A549 (cell line): ENCODE data around the gene ATRN. TPM values are rescaled to one million over a fixed set of nuclear protein-coding genes. Genes with fewer than 3 reads are reported as not detected.

Experiments
- ATAC-seq, 2 experiments: fragments of 200-7000 bp in 1 of 2; fragments of >200 bp in 1 of 2; cut with Nextera tagmentation in 1 of 2; cut with Tn5 transposase in 1 of 2; 3 replicates each; pipeline versions ENCODE4 v1.8.0 to v1.9.1; 2018 to 2020; ENCODE audit warnings: mild to moderate bottlenecking in 1 of 2, moderate library complexity in 1 of 2
- CTCF ChIA-PET: fragments of 300-600 bp; sonication (Branson Sonifier 250); formaldehyde crosslinking; extraction: SDS; loops from one replicate; lab custom pipeline; 2021; ENCODE audit warnings: antibody characterized with exemption, inconsistent platforms; lab: Yijun Ruan, JAX
- POLR2A ChIA-PET: fragments of 350-600 bp; formaldehyde crosslinking; extraction: SDS; loops from one replicate; lab custom pipeline; 2021; ENCODE audit warnings: antibody characterized with exemption, inconsistent platforms; lab: Yijun Ruan, JAX
- DNase-seq, 2 experiments: peaks; one replicate each; pipeline versions ENCODE4 v3.0.0 to v3.0.0-alpha.2; 2011 to 2016; ENCODE audit warnings: low read depth in 1 of 2, low spot score in 1 of 2
- FAIRE-seq: peaks from 2 replicates; lab custom pipeline; 2011; peaks lifted over from hg19 to GRCh38; lab: Jason Lieb, UNC
- H3K27ac ChIP-seq, 2 experiments: fragments of >200 bp; sonication (Bioruptor Twin); formaldehyde crosslinking; 3 replicates each; pipeline ENCODE4 v1.5.1; 2016 to 2017
- H3K4me1 ChIP-seq: fragments of >200 bp; sonication (Bioruptor Twin); formaldehyde crosslinking; 3 replicates; pipeline ENCODE4 v1.6.1; 2016
- H3K4me2 ChIP-seq: fragments of >200 bp; sonication (Bioruptor Twin); formaldehyde crosslinking; 3 replicates; pipeline ENCODE4 v1.6.1; 2016
- H3K4me3 ChIP-seq: fragments of >200 bp; sonication (Bioruptor Twin); formaldehyde crosslinking; 3 replicates; pipeline ENCODE4 v1.5.1; 2016
- H3K9me3 ChIP-seq: fragments of >200 bp; sonication (Bioruptor Twin); formaldehyde crosslinking; 3 replicates; pipeline ENCODE4 v1.6.1; 2016
- ATOH8 ChIP-seq: fragments of 250-450 bp; sonication (Bioruptor Pico); IDR thresholded peaks from 2 replicates; pipeline ENCODE4 v1.5.0; 2020; ENCODE audit warnings: low read depth, mild to moderate bottlenecking, moderate library complexity
- BCL3 ChIP-seq: fragments of >200 bp; sonication (Bioruptor Twin); formaldehyde crosslinking; IDR thresholded peaks from 3 replicates; pipeline ENCODE4 v1.6.1; 2016
- CEBPB ChIP-seq, 2 experiments: fragments of >200 bp in 1 of 2; sonication (Bioruptor Twin) in 1 of 2; formaldehyde crosslinking in 1 of 2; IDR thresholded peaks; 2 replicates each; pipeline ENCODE4 v1.6.1; 2012 to 2016
- CHD4 ChIP-seq: fragments of 200-600 bp; sonication (generic); IDR thresholded peaks from 2 replicates; pipeline ENCODE4 v1.6.1; 2016; ENCODE audit warnings: antibody characterized with exemption, mild to moderate bottlenecking, borderline replicate concordance
- EHMT2 ChIP-seq: fragments of 200-600 bp; sonication (generic); IDR thresholded peaks from 2 replicates; pipeline ENCODE4 v1.6.1; 2016; ENCODE audit warnings: antibody characterized with exemption, low read depth, mild to moderate bottlenecking, moderate library complexity
- ELK1 ChIP-seq: fragments of 150-350 bp; IDR thresholded peaks from 2 replicates; pipeline ENCODE4 v1.6.1; 2014; ENCODE audit warnings: low read depth, mild to moderate bottlenecking, low read length
- HES2 ChIP-seq: fragments of >200 bp; sonication (Bioruptor Twin); formaldehyde crosslinking; IDR thresholded peaks from 2 replicates; pipeline ENCODE4 v1.6.1; 2016
- HOXB5 ChIP-seq: fragments of 250-450 bp; sonication (Bioruptor Pico); IDR thresholded peaks from 2 replicates; pipeline ENCODE4 v1.5.0; 2020; ENCODE audit warnings: mild to moderate bottlenecking, moderate library complexity
- JUNB ChIP-seq: fragments of >200 bp; sonication (Bioruptor Twin); formaldehyde crosslinking; IDR thresholded peaks from 2 replicates; pipeline ENCODE4 v1.6.1; 2016
- KDM1A ChIP-seq: fragments of 200-600 bp; sonication (generic); IDR thresholded peaks from 2 replicates; pipeline ENCODE4 v1.6.1; 2016; ENCODE audit warnings: low read depth, mild to moderate bottlenecking
- MAFK ChIP-seq: fragments of 450-650 bp; IDR thresholded peaks from 2 replicates; pipeline ENCODE4 v1.6.1; 2014; ENCODE audit not compliant: partially characterized antibody
- MYC ChIP-seq: IDR thresholded peaks from 2 replicates; pipeline ENCODE4 v1.6.1; 2012; ENCODE audit warnings: mild to moderate bottlenecking, inconsistent platforms, low read length, improper control_type of control experiment, borderline replicate concordance
- NFE2L2 ChIP-seq: fragments of 150-350 bp; conservative IDR thresholded peaks from 2 replicates; pipeline ENCODE4 v1.6.1; 2014; ENCODE audit warnings: low read length
- PBX3 ChIP-seq: IDR thresholded peaks from 2 replicates; pipeline ENCODE4 v1.6.1; 2012
- POLR2AphosphoS2 ChIP-seq: conservative IDR thresholded peaks from 2 replicates; pipeline ENCODE4 v1.6.1; 2012; ENCODE audit warnings: low read length, improper control_type of control experiment, inconsistent platforms
- REST ChIP-seq: fragments of 200-600 bp; sonication (generic); IDR thresholded peaks from 2 replicates; pipeline ENCODE4 v1.6.1; 2016; ENCODE audit warnings: antibody characterized with exemption, mild to moderate bottlenecking, moderate library complexity
- TFCP2L1 ChIP-seq: fragments of 250-450 bp; sonication (Bioruptor Pico); IDR thresholded peaks from 2 replicates; pipeline ENCODE4 v1.5.0; 2021; ENCODE audit warnings: mild to moderate bottlenecking
- ZNF302 ChIP-seq: fragments of 250-450 bp; sonication (Bioruptor Pico); IDR thresholded peaks from 2 replicates; pipeline ENCODE4 v1.9.0; 2021; ENCODE audit warnings: inconsistent platforms, mild to moderate bottlenecking, moderate library complexity
- WGBS: methylation state at CpG from one replicate; pipeline ENCODE4 v1.1.6; 2017; ENCODE audit errors: missing lambda C conversion rate; 5-methylcytosine and 5-hydroxymethylcytosine counted together
- polyA plus RNA-seq, 4 experiments: library from polyadenylated mRNA; depleted of rRNA in 3 of 4; stranded (reverse); fragments of >200 nt; fragmentation: RNase III in 1 of 4; extraction: RNeasy Plus Mini Kit Qiagen cat#74134 plus additional on column Dnase treatment in 1 of 4; gene quantifications; 2 replicates in 3 of 4; 3 replicates in 1 of 4; pipeline ENCODE4 v1.2.3, GENCODE V29; 2011 to 2017

ATRN gene
- polyA plus RNA-seq, 2 of the 4 experiments (the other 2 are of a cell fraction) = 21.3 to 58.7 TPM

GRCh38 chr20:3461911-3462677 lies 8.7 kb upstream of the ATRN start:
- H3K9me3 ChIP-seq = no peaks in the 10 kb centered on the region
- H3K4me2 ChIP-seq = no peak overlapping the region
- H3K27ac ChIP-seq = no peak overlapping the region
- FAIRE-seq (no peak), ATAC-seq (no peak; a peak in 1 of 6 replicates), DNase-seq (no peak)
- H3K4me1 ChIP-seq = no peaks in the 10 kb centered on the region
- TF ChIP-seq HES2 (no peak), ATOH8 (CRISPR knock-in tag) (no peak)
- H3K4me3 ChIP-seq = no peak overlapping the region
- CTCF ChIA-PET = interaction anchor here (0.7 to 1.5 kb wide), 3 partner anchors 9 to 56 kb away, joined by 4 to 6 read pairs (median 5); no protein-coding TSS in a partner anchor
- 63% methylated on average over 11 of the region's 11 CpGs for WGBS
- POLR2A ChIA-PET = interaction anchor here (0.8 kb wide), 1 partner anchor 9 kb away, joined by 3 read pairs; the partner anchor contains the start of gene ATRN

- 66% methylated on average over 4 of the region's 4 CpGs for WGBS
- ChIA-PET CTCF (interaction anchor here (0.9 to 1.0 kb wide), 2 partner anchors 12 to 64 kb away, joined by 3 read pairs; no protein-coding TSS in a partner anchor), POLR2A (no interaction called here)
These were observed 6.7 kb upstream of the ATRN start for GRCh38 chr20:3464166-3464565.

More at GRCh38 chr20:3464166-3464565, 6.7 kb upstream of the ATRN start:
- Histone ChIP-seq H3K4me1 (no peaks in the 10 kb centered on the region), H3K9me3 (no peaks in the 10 kb centered on the region), H3K27ac (no peak overlapping the region), H3K4me3 (no peak overlapping the region), H3K4me2 (no peak overlapping the region)
- no peak for TF ChIP-seq ATOH8 (CRISPR knock-in tag)
- TF ChIP-seq KDM1A = no peak
- TF ChIP-seq EHMT2 = no peak
- no peak for TF ChIP-seq NFE2L2
- TF ChIP-seq CHD4 = no peak
- no peak for TF ChIP-seq TFCP2L1 (CRISPR knock-in tag)
- TF ChIP-seq MAFK = no peak
- TF ChIP-seq ELK1 = no peak
- no peak for TF ChIP-seq PBX3
- TF ChIP-seq REST = no peak
- no peak for TF ChIP-seq JUNB
- TF ChIP-seq HOXB5 (CRISPR knock-in tag) = no peak
- no peak for TF ChIP-seq POLR2AphosphoS2
- TF ChIP-seq MYC = no peak
- TF ChIP-seq BCL3 = no peak
- no peak for TF ChIP-seq ZNF302 (CRISPR knock-in tag)
- TF ChIP-seq CEBPB (IDR thresholded peaks at IDR 0.05) = no peak
- FAIRE-seq (no peak), DNase-seq (no peak), ATAC-seq (no peak)
